Heart left ventricle (tissue), 16 donors: ENCODE measurements around the gene TMEM145. TPM values are rescaled to one million over a fixed set of nuclear protein-coding genes. Genes with fewer than 3 reads are reported as not detected.

ENCODE experiments used
- ATAC-seq, 4 donors: fragments of 200-7000 bp; cut with Tn5 transposase; one replicate each; pipeline ENCODE4 v1.9.1; 2020 to 2022; ENCODE audit warnings: moderate library complexity in 4 of 4, mild to moderate bottlenecking in 3 of 4, moderate number of reproducible peaks in 1 of 4
- DNase-seq, 5 donors: peaks; one replicate each; pipeline ENCODE4 v3.0.0-alpha.2; 2020
- H3K27ac ChIP-seq, 12 donors: fragments of 200-600 bp; sonication (generic) in 4 of 12; one replicate each; pipeline versions ENCODE4 v1.5.0 to v1.8.0; 2016 to 2022; ENCODE audit warnings: mild to moderate bottlenecking in 2 of 12
- H3K27me3 ChIP-seq, 9 donors: fragments of 200-600 bp; sonication (generic) in 2 of 9; one replicate each; pipeline versions ENCODE4 v1.5.1 to v1.8.0; 2016 to 2022; ENCODE audit warnings: mild to moderate bottlenecking in 3 of 9
- H3K36me3 ChIP-seq, 9 donors: fragments of 200-600 bp; sonication (generic) in 2 of 9; one replicate each; pipeline versions ENCODE4 v1.5.0 to v1.8.0; 2018 to 2022; ENCODE audit warnings: mild to moderate bottlenecking in 2 of 9
- H3K4me1 ChIP-seq, 12 donors: fragments of 200-600 bp; sonication (generic) in 4 of 12; one replicate each; pipeline versions ENCODE4 v1.5.0 to v1.8.0; 2016 to 2022; ENCODE audit warnings: mild to moderate bottlenecking in 3 of 12
- H3K4me3 ChIP-seq, 12 donors: fragments of 200-600 bp; sonication (generic) in 4 of 12; one replicate each; pipeline versions ENCODE4 v1.5.0 to v1.8.0; 2017 to 2022; ENCODE audit warnings: mild to moderate bottlenecking in 9 of 12, moderate library complexity in 4 of 12
- H3K9me3 ChIP-seq, 12 donors: fragments of 200-600 bp; sonication (generic) in 4 of 12; one replicate each; pipeline versions ENCODE4 v1.5.0 to v1.8.0; 2016 to 2022; ENCODE audit warnings: mild to moderate bottlenecking in 1 of 12
- POLR2A ChIP-seq, 2 donors: fragments of 450-650 bp; IDR thresholded peaks; one replicate each; pipeline ENCODE4 v1.6.1; 2017; ENCODE audit warnings: antibody characterized with exemption in 2 of 2, mild to moderate bottlenecking in 2 of 2, moderate library complexity in 2 of 2
- WGBS, 4 donors: extraction: QIAGEN DNeasy Blood & Tissue Kit in 2 of 4; methylation state at CpG; one replicate each; pipeline versions ENCODE4 v1.1.5 to v1.1.7; 2013 to 2018; 5-methylcytosine and 5-hydroxymethylcytosine counted together
- intact Hi-C, 10 donors: fragments of 100-400 bp; cut with DNase I; formaldehyde crosslinking; loops; one replicate each; pipeline versions ENCODE4 v1.11.1 to v1.14.2; 2022
- polyA plus RNA-seq, 2 donors: library from polyadenylated mRNA; stranded (reverse); fragments of 200-250 nt; gene quantifications; one replicate each; pipeline ENCODE4 v1.2.3, GENCODE V29; 2013
- total RNA-seq, 9 donors: library from RNA; depleted of rRNA in 2 of 9; stranded (reverse); fragments of >200 nt in 2 of 9; fragmentation: NEBNext Ultra II Directional in 3 of 9; extraction: Animal tissue kit (Norgen Biotek cat#: 25700) in 3 of 9; gene quantifications; one replicate each; pipeline versions ENCODE4 v1.1.0 to v1.2.4, GENCODE V29; 2016 to 2023
- TF ChIP-seq, protein P1 (sequence below), 12 donors: fragments of 200-600 bp; sonication (generic) in 4 of 12; IDR thresholded peaks; one replicate each; pipeline versions ENCODE4 v1.5.0 to v1.8.0; 2018 to 2022; ENCODE audit warnings: antibody characterized with exemption in 12 of 12, mild to moderate bottlenecking in 5 of 12
- donor health status: ischemic (EF 13 %, LVEDD 7.1; RV severe dilation, severe dysfunction).
- donor health status: healthy with polysubstance abuse.
- donor health status: DM: no; HTN: yes; CAD: no.
- donor health status: DM: no; HTN: no; CAD: no.
- donor health status: ischemic (EF 25% LVEDD 6.9; RV normal size, moderate dysfunction).
- donor health status: ischemic (EF 25% LVEDD 5.7; RV mildly dilated, moderate dysfunction).
- donor health status: healthy.
- donor health status: DM: yes; HTN: yes; CAD: no.
- donor health status: ischemic (EF 35%, LVEDD 5.7; RV mildly dilated, moderate dysfunction).
- donor health status: nonischemic (EF 11% LVEDD 7.7; RV severe dilation, severe dysfunction).
- donor health status: DM: yes; HTN: yes; CAD: no.
- donor health status: PGD.
- donor health status: ischemic (EF 29% LVEDD 5.4; RV normal size, mild dysfunction).
- donor health status: nonischemic (EF 23%, LVEDD 6.1; RV moderate dilation, normal function).

Gene TMEM145
- total and polyA plus RNA-seq, 11 donors, result 0.11 to 0.27 (median 0.17) TPM; not detected in 7

DNA sequence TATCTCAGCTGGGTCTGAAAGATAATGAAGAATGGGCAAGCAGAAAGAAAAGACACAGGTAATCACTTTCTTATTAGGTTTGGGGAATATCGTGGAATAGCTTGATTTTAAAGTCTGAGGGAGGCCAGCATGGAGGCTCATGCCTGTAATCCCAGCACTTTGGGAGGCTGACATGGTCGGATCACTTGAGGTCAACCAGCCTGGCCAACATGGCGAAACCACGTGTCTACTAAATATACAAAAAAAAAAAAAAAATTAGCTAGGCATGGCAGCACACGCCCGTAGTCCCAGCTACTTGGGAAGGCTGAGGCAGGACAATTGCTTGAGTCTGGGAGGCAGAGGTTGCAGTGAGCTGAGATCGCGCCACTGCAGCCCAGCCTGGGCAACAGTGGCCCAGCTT lies 9.2 kb upstream of the TMEM145 start:
- Histone ChIP-seq H3K27ac (no peak overlapping the region), H3K4me3 (no peak overlapping the region), H3K4me1 (peaks cover 0 to 21% (median 10%) of the 10 kb centered on the region in 12 donors), H3K9me3 (no peaks in the 10 kb centered on the region), H3K36me3 (no peaks in the 10 kb centered on the region), H3K27me3 (no peaks in the 10 kb centered on the region)
- 87 to 95% (median 93%) methylated on average over 8 of the region's 8 CpGs for WGBS, 4 donors
- DNase-seq (no peak), ATAC-seq (no peak)
- intact Hi-C loops, result no loop called here
- TF ChIP-seq POLR2A (IDR thresholded peaks at IDR 0.05), result no peak
- TF ChIP-seq, protein P1, sequence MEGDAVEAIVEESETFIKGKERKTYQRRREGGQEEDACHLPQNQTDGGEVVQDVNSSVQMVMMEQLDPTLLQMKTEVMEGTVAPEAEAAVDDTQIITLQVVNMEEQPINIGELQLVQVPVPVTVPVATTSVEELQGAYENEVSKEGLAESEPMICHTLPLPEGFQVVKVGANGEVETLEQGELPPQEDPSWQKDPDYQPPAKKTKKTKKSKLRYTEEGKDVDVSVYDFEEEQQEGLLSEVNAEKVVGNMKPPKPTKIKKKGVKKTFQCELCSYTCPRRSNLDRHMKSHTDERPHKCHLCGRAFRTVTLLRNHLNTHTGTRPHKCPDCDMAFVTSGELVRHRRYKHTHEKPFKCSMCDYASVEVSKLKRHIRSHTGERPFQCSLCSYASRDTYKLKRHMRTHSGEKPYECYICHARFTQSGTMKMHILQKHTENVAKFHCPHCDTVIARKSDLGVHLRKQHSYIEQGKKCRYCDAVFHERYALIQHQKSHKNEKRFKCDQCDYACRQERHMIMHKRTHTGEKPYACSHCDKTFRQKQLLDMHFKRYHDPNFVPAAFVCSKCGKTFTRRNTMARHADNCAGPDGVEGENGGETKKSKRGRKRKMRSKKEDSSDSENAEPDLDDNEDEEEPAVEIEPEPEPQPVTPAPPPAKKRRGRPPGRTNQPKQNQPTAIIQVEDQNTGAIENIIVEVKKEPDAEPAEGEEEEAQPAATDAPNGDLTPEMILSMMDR (IDR thresholded peaks at IDR 0.05), result no peak

GRCh38 chr19:42306646-42307045 lies 6.5 kb upstream of the TMEM145 start:
- H3K27ac ChIP-seq, result no peak overlapping the region
- peaks cover 0 to 10% (median 0%) of the 10 kb centered on the region in 9 donors for H3K27me3 ChIP-seq
- WGBS, 4 donors, result 86 to 90% (median 89%) methylated on average over 22 of the region's 22 CpGs
- no peak for ATAC-seq
- TF ChIP-seq, protein P1 (IDR thresholded peaks at IDR 0.05), result no peak
- TF ChIP-seq POLR2A (IDR thresholded peaks at IDR 0.05), result no peak
- no peaks in the 10 kb centered on the region for H3K36me3 ChIP-seq
- intact Hi-C loops, result no loop called here
- no peak for DNase-seq
- no peak overlapping the region for H3K4me3 ChIP-seq
- peaks cover 0 to 18% (median 8%) of the 10 kb centered on the region in 12 donors for H3K4me1 ChIP-seq
- H3K9me3 ChIP-seq, result no peaks in the 10 kb centered on the region

DNA sequence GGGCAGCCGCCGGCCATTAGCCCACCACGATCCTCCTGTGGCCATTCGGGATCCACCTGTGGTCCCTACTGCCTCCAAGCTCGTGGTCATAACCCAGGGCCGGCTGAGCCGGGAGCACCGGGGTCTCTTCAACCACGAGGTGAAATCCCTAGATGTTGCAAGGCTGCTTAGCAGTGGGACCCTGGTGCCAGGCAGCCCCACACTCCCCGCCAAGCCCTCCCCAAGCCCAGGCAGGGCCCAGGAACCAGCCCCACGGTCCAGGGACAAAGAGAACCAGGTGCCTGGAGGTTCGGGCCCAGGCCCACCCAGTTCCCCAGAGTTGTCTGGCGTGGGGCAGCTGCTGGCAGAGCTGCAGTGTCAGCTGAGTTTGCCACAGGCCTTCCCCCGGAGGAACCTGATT lies 3.4 kb upstream of the TMEM145 start:
- H3K27me3 ChIP-seq, result peaks cover 0 to 33% (median 18%) of the 10 kb centered on the region in 9 donors

GRCh38 chr19:42311657-42312056 lies 1.5 kb upstream of the TMEM145 start:
- 67 to 88% (median 72%) methylated on average over 2 of the region's 2 CpGs for WGBS, 4 donors
- no peaks in the 10 kb centered on the region for H3K9me3 ChIP-seq
- no peak overlapping the region for H3K4me3 ChIP-seq
- no peak for DNase-seq
- peaks cover 0 to 22% (median 5%) of the 10 kb centered on the region in 12 donors for H3K4me1 ChIP-seq
- H3K27ac ChIP-seq, result no peak overlapping the region
- intact Hi-C loops, result loop anchor here in 3 of 10 donors (5.0 to 10.0 kb wide), 2 partner anchors 177 to 184 kb away; partner anchors contain the start of gene POU2F2 (in 2 of the 3)
- no peak for ATAC-seq
- peaks cover 0 to 33% (median 18%) of the 10 kb centered on the region in 9 donors for H3K27me3 ChIP-seq
- no peaks in the 10 kb centered on the region for H3K36me3 ChIP-seq
- TF ChIP-seq POLR2A (IDR thresholded peaks at IDR 0.05), result no peak
- TF ChIP-seq, protein P1 (IDR thresholded peaks at IDR 0.05), result no peak

More for the DNA sequence above, 3.4 kb upstream of the TMEM145 start:
- no peak overlapping the region for H3K27ac ChIP-seq
- intact Hi-C loops, result loop anchor here in 3 of 10 donors (5.0 to 10.0 kb wide), 2 partner anchors 175 to 182 kb away; partner anchors contain the start of gene POU2F2 (in 2 of the 3)
- H3K9me3 ChIP-seq, result no peaks in the 10 kb centered on the region
- ATAC-seq, result no peak
- peaks cover 0 to 18% (median 5%) of the 10 kb centered on the region in 12 donors for H3K4me1 ChIP-seq
- no peaks in the 10 kb centered on the region for H3K36me3 ChIP-seq
- DNase-seq, result no peak
- H3K4me3 ChIP-seq, result no peak overlapping the region
- no peak for TF ChIP-seq POLR2A (IDR thresholded peaks at IDR 0.05)
- TF ChIP-seq, protein P1 (IDR thresholded peaks at IDR 0.05), result no peak
- WGBS, 4 donors, result 91 to 100% (median 92%) methylated on average over 2 to 14 of the region's 14 CpGs
